ACC112 (cell line): ENCODE measurements around the gene GOLGA8J.
A peak's percentile ranks its signal among the peaks of the same experiment; 100 is the strongest.
"Not testable (repeated sequence)": the region's sequence is repeated elsewhere in the genome, so short reads cannot be mapped to it uniquely, and the experiment has no call there.

Source experiments
- H2AFZ ChIP-seq: fragments of 200-600 bp; sonication (generic); one replicate; pipeline ENCODE4 v1.6.0; 2017; ENCODE audit warnings: antibody characterized with exemption, low read length; ENCODE audit not compliant: unreplicated experiment
- H3K27ac ChIP-seq: fragments of 200-600 bp; sonication (generic); 2 replicates; pipeline ENCODE4 v1.5.1; 2014; ENCODE audit warnings: low read depth, mild to moderate bottlenecking, antibody characterized with exemption, low read length, moderate library complexity
- H3K27me3 ChIP-seq: fragments of 200-600 bp; sonication (generic); 2 replicates; pipeline ENCODE4 v1.6.1; 2014; ENCODE audit warnings: mild to moderate bottlenecking, antibody characterized with exemption, low read length, moderate library complexity, mixed read lengths; ENCODE audit not compliant: insufficient read depth
- H3K36me3 ChIP-seq: fragments of 200-600 bp; sonication (generic); 2 replicates; pipeline ENCODE4 v1.6.1; 2016; ENCODE audit warnings: mild to moderate bottlenecking, antibody characterized with exemption, low read length, moderate library complexity, mixed read lengths; ENCODE audit not compliant: insufficient read depth
- H3K4me1 ChIP-seq: fragments of 200-600 bp; sonication (generic); one replicate; pipeline ENCODE4 v1.6.1; 2016; ENCODE audit warnings: low read length, mixed read lengths; ENCODE audit not compliant: insufficient read depth, unreplicated experiment, control insufficient read depth
- H3K4me3 ChIP-seq: fragments of 200-600 bp; sonication (generic); 2 replicates; pipeline ENCODE4 v1.5.1; 2014; ENCODE audit warnings: mild to moderate bottlenecking, low read depth, low read length
- H3K79me2 ChIP-seq: fragments of 200-600 bp; sonication (generic); one replicate; pipeline ENCODE4 v1.6.0; 2016; ENCODE audit warnings: low read length; ENCODE audit not compliant: control insufficient read depth, unreplicated experiment, insufficient read depth

GOLGA8J gene

GRCh38 chr15:30045248-30046041 is 37.3 kb upstream of the GOLGA8J start:
- not testable (repeated sequence) for H3K27ac ChIP-seq, H3K27me3 ChIP-seq, H3K79me2 ChIP-seq, H2AFZ ChIP-seq, H3K36me3 ChIP-seq, H3K4me3 ChIP-seq, H3K4me1 ChIP-seq

GRCh38 chr15:30046430-30046829 is 36.3 kb upstream of the GOLGA8J start:
- Histone ChIP-seq H3K36me3 (no peaks in the 10 kb centered on the region), H3K4me3 (no peak overlapping the region), H2AFZ (no peak overlapping the region), H3K79me2 (no peaks in the 10 kb centered on the region), H3K4me1 (peaks cover 8% of the 10 kb centered on the region), H3K27me3 (no peaks in the 10 kb centered on the region), H3K27ac (no peak overlapping the region)

- Histone ChIP-seq H2AFZ (no peak overlapping the region), H3K27me3 (no peaks in the 10 kb centered on the region), H3K79me2 (no peaks in the 10 kb centered on the region), H3K4me3 (no peak overlapping the region), H3K27ac (no peak overlapping the region), H3K4me1 (no peaks in the 10 kb centered on the region), H3K36me3 (no peaks in the 10 kb centered on the region)
Measured at GRCh38 chr15:30055604-30056003, 27.2 kb upstream of the GOLGA8J start.

- Histone ChIP-seq H3K4me1 (no peaks in the 10 kb centered on the region), H3K27ac (no peak overlapping the region), H3K79me2 (no peaks in the 10 kb centered on the region), H2AFZ (no peak overlapping the region), H3K36me3 (no peaks in the 10 kb centered on the region), H3K27me3 (no peaks in the 10 kb centered on the region), H3K4me3 (no peak overlapping the region)
Measured at GRCh38 chr15:30056166-30056565, 26.6 kb upstream of the GOLGA8J start.

- Histone ChIP-seq H3K36me3 (no peaks in the 10 kb centered on the region), H3K79me2 (no peaks in the 10 kb centered on the region), H3K27me3 (no peaks in the 10 kb centered on the region), H3K4me3 (no peak overlapping the region), H2AFZ (no peak overlapping the region), H3K27ac (no peak overlapping the region), H3K4me1 (peaks cover 16% of the 10 kb centered on the region)
Measured at GRCh38 chr15:30059771-30060170, 23.0 kb upstream of the GOLGA8J start.

GRCh38 chr15:30062881-30063280 is 19.9 kb upstream of the GOLGA8J start:
- no peak overlapping the region for H3K27ac ChIP-seq
- H3K4me3 ChIP-seq: no peak overlapping the region
- no peaks in the 10 kb centered on the region for H3K27me3 ChIP-seq
- no peaks in the 10 kb centered on the region for H3K36me3 ChIP-seq
- no peaks in the 10 kb centered on the region for H3K79me2 ChIP-seq
- no peak overlapping the region for H2AFZ ChIP-seq
- H3K4me1 ChIP-seq: peaks cover 27% of the 10 kb centered on the region

- no peaks in the 10 kb centered on the region for H3K27me3 ChIP-seq
- H3K4me3 ChIP-seq: no peak overlapping the region
- no peaks in the 10 kb centered on the region for H3K79me2 ChIP-seq
- H3K27ac ChIP-seq: no peak overlapping the region
- H2AFZ ChIP-seq: peak overlapping the region; percentile 50
- H3K36me3 ChIP-seq: no peaks in the 10 kb centered on the region
- H3K4me1 ChIP-seq: peaks cover 27% of the 10 kb centered on the region
Measured at GRCh38 chr15:30063835-30064546, 18.8 kb upstream of the GOLGA8J start.

GRCh38 chr15:30065025-30065801 is 17.5 kb upstream of the GOLGA8J start:
- peak overlapping the region; percentile 19 for H2AFZ ChIP-seq

GRCh38 chr15:30068326-30068725 is 14.4 kb upstream of the GOLGA8J start:
- Histone ChIP-seq H3K4me1 (peaks cover 21% of the 10 kb centered on the region), H3K79me2 (no peaks in the 10 kb centered on the region), H3K36me3 (no peaks in the 10 kb centered on the region), H3K27ac (no peak overlapping the region), H3K4me3 (no peak overlapping the region), H3K27me3 (peaks cover 4% of the 10 kb centered on the region), H2AFZ (no peak overlapping the region)

More at GRCh38 chr15:30065025-30065801, 17.5 kb upstream of the GOLGA8J start:
- H3K4me3 ChIP-seq: peak overlapping the region; percentile 49
- H3K27ac ChIP-seq: peak overlapping the region; percentile 66
- no peaks in the 10 kb centered on the region for H3K27me3 ChIP-seq
- peaks cover 27% of the 10 kb centered on the region for H3K4me1 ChIP-seq
- no peaks in the 10 kb centered on the region for H3K36me3 ChIP-seq
- H3K79me2 ChIP-seq: no peaks in the 10 kb centered on the region

GRCh38 chr15:30072630-30073029 is 10.1 kb upstream of the GOLGA8J start:
- Histone ChIP-seq H3K4me1 (no peaks in the 10 kb centered on the region), H3K79me2 (no peaks in the 10 kb centered on the region), H3K36me3 (no peaks in the 10 kb centered on the region), H2AFZ (no peak overlapping the region), H3K4me3 (no peak overlapping the region), H3K27me3 (peaks cover 18% of the 10 kb centered on the region), H3K27ac (no peak overlapping the region)
